ENCODE data around the gene MAP4K3.

DNA sequence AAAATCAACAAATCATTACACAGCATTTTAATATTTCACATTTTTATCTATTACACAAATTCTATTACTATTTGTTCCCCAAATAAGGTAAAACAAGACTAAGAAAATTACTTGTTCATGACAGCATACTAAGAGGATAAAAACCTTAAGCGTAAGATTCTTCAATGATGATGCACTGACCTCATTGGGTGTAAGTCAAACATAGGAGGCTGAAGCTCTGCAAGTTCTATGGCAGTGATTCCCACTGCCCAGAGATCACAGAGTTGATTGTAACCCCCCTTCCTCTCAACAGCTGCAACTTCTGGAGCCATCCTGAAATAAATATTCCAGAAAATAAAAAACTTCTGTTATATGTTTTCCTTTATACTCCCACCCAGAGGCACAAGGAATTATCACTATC lies 111.1 kb downstream of the MAP4K3 start:
- no peak for TF ChIP-seq CTCF (IDR thresholded peaks at IDR 0.05)
- TF ChIP-seq POLR2A (IDR thresholded peaks at IDR 0.05): no peak
- TF ChIP-seq POLR2AphosphoS5 (IDR thresholded peaks at IDR 0.05): no peak
